Pancreas (tissue), 10 donors: ENCODE measurements around the gene ZNF83. TPM values are rescaled to one million over a fixed set of nuclear protein-coding genes. Genes with fewer than 3 reads are reported as not detected.
"Not testable (repeated sequence)": the region's sequence is repeated elsewhere in the genome, so short reads cannot be mapped to it uniquely, and the experiment has no call there.

Experiments
- ATAC-seq, 4 donors: fragments of 200-7000 bp; cut with Tn5 transposase; one replicate each; pipeline versions ENCODE4 v1.8.0 to v1.9.1; 2020; ENCODE audit warnings: mild to moderate bottlenecking in 4 of 4, moderate library complexity in 4 of 4
- DNase-seq, 6 donors: peaks; one replicate each; pipeline ENCODE4 v3.0.0-alpha.2; 2020
- FAIRE-seq: peaks from 2 replicates; lab custom pipeline; 2012; peaks lifted over from hg19 to GRCh38; lab: Jason Lieb, UNC
- H3K27ac ChIP-seq, 4 donors: fragments of 200-600 bp; sonication (generic); 1 replicate in 3 of 4; 2 replicates in 1 of 4; pipeline versions ENCODE4 v1.5.0 to v1.8.0; 2020
- H3K27me3 ChIP-seq, 4 donors: fragments of 200-600 bp; one replicate each; pipeline ENCODE4 v1.8.0; 2021
- H3K36me3 ChIP-seq, 3 donors: fragments of 200-600 bp; sonication (generic) in 1 of 3; one replicate each; pipeline versions ENCODE4 v1.5.0 to v1.8.0; 2020 to 2021
- H3K4me1 ChIP-seq, 3 donors: fragments of 200-600 bp; one replicate each; pipeline ENCODE4 v1.8.0; 2021
- H3K4me3 ChIP-seq, 4 donors: fragments of 200-600 bp; sonication (generic) in 2 of 4; one replicate each; pipeline versions ENCODE4 v1.5.0 to v1.8.0; 2020 to 2021
- H3K9me3 ChIP-seq, 4 donors: fragments of 200-600 bp; one replicate each; pipeline ENCODE4 v1.8.0; 2021
- WGBS, 2 donors: extraction: QIAGEN DNeasy Blood & Tissue Kit; methylation state at CpG; one replicate each; pipeline ENCODE4 v1.1.7; 2013; 5-methylcytosine and 5-hydroxymethylcytosine counted together
- intact Hi-C, 3 donors: fragments of 100-400 bp; cut with DNase I; formaldehyde crosslinking; loops; one replicate each; pipeline versions ENCODE4 v1.11.1 to v1.14.2; 2022
- polyA plus RNA-seq, 2 donors: library from polyadenylated mRNA; stranded (reverse); fragments of 200-250 nt; gene quantifications; one replicate each; pipeline ENCODE4 v1.2.3, GENCODE V29; 2013
- total RNA-seq, 6 donors: library from RNA; stranded (reverse); fragmentation: NEBNext Ultra II Directional in 4 of 6; extraction: Animal tissue kit (Norgen Biotek cat#: 25700) in 4 of 6; gene quantifications; one replicate each; pipeline versions ENCODE4 v1.2.1 to v1.2.4, GENCODE V29; 2021 to 2023
- TF ChIP-seq, protein P1 (sequence below), 4 donors: fragments of 200-600 bp; sonication (generic) in 3 of 4; IDR thresholded peaks; one replicate each; pipeline versions ENCODE4 v1.5.0 to v1.8.0; 2021; ENCODE audit warnings: antibody characterized with exemption in 4 of 4
- donor health status: healthy with polysubstance abuse.
- donor health status: DM: no; HTN: no; CAD: no; lungs with moderate emphysema.
- donor health status: DM: no; HTN: no; CAD: no.
- donor health status: control.
- donor health status: control.
- donor health status: Bipolar disorder and iron deficiency.
- donor health status: DM: yes; HTN: yes; CAD: no.
- donor health status: DM: no; HTN: no; CAD: no.
- donor health status: DM: no; HTN: no; CAD: no.
- donor health status: DM: yes; HTN: yes; CAD: no.

ZNF83 gene
- total and polyA plus RNA-seq, 8 donors = 8.7 to 86.8 (median 20.3) TPM

GRCh38 chr19:52635786-52636570 is 2.2 kb downstream of the ZNF83 start:
- ATAC-seq (no peak), FAIRE-seq (no peak), DNase-seq (no peak)
- Histone ChIP-seq H3K4me1 (no peaks in the 10 kb centered on the region), H3K9me3 (no peaks in the 10 kb centered on the region), H3K27me3 (no peaks in the 10 kb centered on the region), H3K4me3 (no peak overlapping the region), H3K27ac (no peak overlapping the region), H3K36me3 (no peaks in the 10 kb centered on the region)
- WGBS, 2 donors = 88 to 92% methylated on average over 11 of the region's 11 CpGs
- TF ChIP-seq, protein P1, sequence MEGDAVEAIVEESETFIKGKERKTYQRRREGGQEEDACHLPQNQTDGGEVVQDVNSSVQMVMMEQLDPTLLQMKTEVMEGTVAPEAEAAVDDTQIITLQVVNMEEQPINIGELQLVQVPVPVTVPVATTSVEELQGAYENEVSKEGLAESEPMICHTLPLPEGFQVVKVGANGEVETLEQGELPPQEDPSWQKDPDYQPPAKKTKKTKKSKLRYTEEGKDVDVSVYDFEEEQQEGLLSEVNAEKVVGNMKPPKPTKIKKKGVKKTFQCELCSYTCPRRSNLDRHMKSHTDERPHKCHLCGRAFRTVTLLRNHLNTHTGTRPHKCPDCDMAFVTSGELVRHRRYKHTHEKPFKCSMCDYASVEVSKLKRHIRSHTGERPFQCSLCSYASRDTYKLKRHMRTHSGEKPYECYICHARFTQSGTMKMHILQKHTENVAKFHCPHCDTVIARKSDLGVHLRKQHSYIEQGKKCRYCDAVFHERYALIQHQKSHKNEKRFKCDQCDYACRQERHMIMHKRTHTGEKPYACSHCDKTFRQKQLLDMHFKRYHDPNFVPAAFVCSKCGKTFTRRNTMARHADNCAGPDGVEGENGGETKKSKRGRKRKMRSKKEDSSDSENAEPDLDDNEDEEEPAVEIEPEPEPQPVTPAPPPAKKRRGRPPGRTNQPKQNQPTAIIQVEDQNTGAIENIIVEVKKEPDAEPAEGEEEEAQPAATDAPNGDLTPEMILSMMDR (IDR thresholded peaks at IDR 0.05) = no peak
- intact Hi-C loops = no loop called here

- FAIRE-seq, H3K4me1 ChIP-seq, H3K9me3 ChIP-seq, H3K36me3 ChIP-seq, H3K27me3 ChIP-seq, ATAC-seq, DNase-seq, H3K27ac ChIP-seq, intact Hi-C loops, H3K4me3 ChIP-seq: not testable (repeated sequence)
- WGBS, 2 donors = 95% methylated on average over 3 of the region's 3 CpGs
Observed at GRCh38 chr19:52627441-52627840, 10.7 kb downstream of the ZNF83 start.

DNA sequence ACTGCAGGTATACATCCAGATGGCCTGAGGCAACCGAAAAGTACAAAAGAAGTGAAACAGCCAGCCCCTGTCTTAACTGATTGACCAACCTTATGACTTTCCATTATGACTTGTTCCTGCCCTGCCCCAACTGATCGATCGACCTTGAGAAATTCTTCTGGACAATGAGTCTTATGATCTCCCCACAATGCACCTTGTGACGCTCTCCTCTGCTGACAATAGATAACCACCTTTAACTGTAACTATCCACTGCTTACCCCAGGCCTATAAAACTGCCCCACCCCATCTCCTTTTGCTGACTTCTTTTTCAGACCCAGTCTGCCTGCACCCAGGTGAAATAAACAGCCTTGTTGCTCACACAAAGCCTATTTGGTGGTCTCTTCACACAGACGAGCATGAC is 11.2 kb downstream of the ZNF83 start:
- H3K4me3 ChIP-seq = no peak overlapping the region
- H3K4me1 ChIP-seq = no peaks in the 10 kb centered on the region
- no peak overlapping the region for H3K27ac ChIP-seq
- DNase-seq (no peak), ATAC-seq (no peak), FAIRE-seq (no peak)
- intact Hi-C loops = no loop called here
- no peaks in the 10 kb centered on the region for H3K27me3 ChIP-seq
- H3K9me3 ChIP-seq = no peaks in the 10 kb centered on the region
- TF ChIP-seq, protein P1 (IDR thresholded peaks at IDR 0.05) = no peak
- H3K36me3 ChIP-seq = no peaks in the 10 kb centered on the region
- WGBS, 2 donors = 83 to 85% methylated on average over 5 of the region's 5 CpGs

- H3K27me3 ChIP-seq = no peaks in the 10 kb centered on the region
- 62 to 69% methylated on average over 2 of the region's 2 CpGs for WGBS, 2 donors
- H3K4me1 ChIP-seq = no peaks in the 10 kb centered on the region
- no peaks in the 10 kb centered on the region for H3K9me3 ChIP-seq
- intact Hi-C loops = no loop called here
- no peak overlapping the region for H3K27ac ChIP-seq
- TF ChIP-seq, protein P1 (IDR thresholded peaks at IDR 0.05) = no peak
- no peak overlapping the region for H3K4me3 ChIP-seq
- peaks cover 0 to 5% (median 5%) of the 10 kb centered on the region in 3 donors for H3K36me3 ChIP-seq
- DNase-seq (no peak), FAIRE-seq (no peak), ATAC-seq (no peak)
Observed at GRCh38 chr19:52622261-52622660, 15.9 kb downstream of the ZNF83 start.

DNA sequence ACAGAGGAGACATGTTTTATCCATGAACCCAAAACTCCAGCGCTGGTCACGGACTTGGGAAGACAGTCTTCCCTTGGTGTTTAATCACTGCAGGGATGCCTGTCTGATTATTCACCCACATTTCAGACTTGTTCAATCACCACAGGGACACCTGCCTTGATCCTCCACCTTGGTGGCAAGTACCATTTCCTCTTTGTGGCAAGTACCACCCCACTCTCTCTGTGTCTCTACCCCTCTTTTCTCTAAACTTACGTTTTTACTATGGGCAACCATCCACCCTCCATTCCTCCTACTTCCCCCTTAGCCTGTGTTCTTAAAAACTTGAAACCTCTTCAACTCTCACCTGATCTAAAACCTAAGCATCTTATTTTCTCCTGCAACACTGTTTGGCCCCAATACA is 16.8 kb downstream of the ZNF83 start:
- intact Hi-C loops = no loop called here
- no peak for DNase-seq
- H3K4me3 ChIP-seq = no peak overlapping the region
- FAIRE-seq = no peak
- no peaks in the 10 kb centered on the region for H3K4me1 ChIP-seq
- H3K27ac ChIP-seq = no peak overlapping the region
- no peak for ATAC-seq
- peaks cover 0 to 7% (median 5%) of the 10 kb centered on the region in 3 donors for H3K36me3 ChIP-seq
- H3K9me3 ChIP-seq = no peaks in the 10 kb centered on the region
- no peaks in the 10 kb centered on the region for H3K27me3 ChIP-seq
- 92 to 95% methylated on average over 3 of the region's 3 CpGs for WGBS, 2 donors
- TF ChIP-seq, protein P1 (IDR thresholded peaks at IDR 0.05) = no peak
